ENCODE results near the gene GALNT10. TPM values are rescaled to one million over a fixed set of nuclear protein-coding genes. Genes with fewer than 3 reads are reported as not detected.
A peak's percentile ranks its signal among the peaks of the same experiment; 100 is the strongest.

The GALNT10 gene
- total and polyA plus RNA-seq, 3 donors from 2014 or later: 15.7 to 19.3 (median 17.2) TPM

DNA sequence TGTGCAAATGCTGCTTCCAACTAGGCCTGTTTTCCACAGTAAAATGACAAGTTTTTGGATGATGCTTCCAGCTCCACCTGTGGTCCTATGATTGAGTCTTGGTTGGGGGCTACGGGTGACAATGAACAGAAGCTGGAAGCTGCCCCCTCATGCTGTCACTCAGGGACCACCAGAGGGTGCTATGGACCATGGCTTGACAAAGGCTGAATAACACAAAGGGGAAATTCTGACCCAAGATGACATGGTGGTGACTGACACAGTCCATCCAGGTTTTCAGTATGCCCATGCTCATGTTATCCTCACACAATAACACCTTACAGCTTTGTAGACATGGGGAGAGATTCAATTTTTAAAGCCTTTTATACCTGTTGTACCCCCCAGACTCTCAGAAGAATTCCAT is 231.3 kb downstream of the GALNT10 start:
- TF ChIP-seq, protein P1, sequence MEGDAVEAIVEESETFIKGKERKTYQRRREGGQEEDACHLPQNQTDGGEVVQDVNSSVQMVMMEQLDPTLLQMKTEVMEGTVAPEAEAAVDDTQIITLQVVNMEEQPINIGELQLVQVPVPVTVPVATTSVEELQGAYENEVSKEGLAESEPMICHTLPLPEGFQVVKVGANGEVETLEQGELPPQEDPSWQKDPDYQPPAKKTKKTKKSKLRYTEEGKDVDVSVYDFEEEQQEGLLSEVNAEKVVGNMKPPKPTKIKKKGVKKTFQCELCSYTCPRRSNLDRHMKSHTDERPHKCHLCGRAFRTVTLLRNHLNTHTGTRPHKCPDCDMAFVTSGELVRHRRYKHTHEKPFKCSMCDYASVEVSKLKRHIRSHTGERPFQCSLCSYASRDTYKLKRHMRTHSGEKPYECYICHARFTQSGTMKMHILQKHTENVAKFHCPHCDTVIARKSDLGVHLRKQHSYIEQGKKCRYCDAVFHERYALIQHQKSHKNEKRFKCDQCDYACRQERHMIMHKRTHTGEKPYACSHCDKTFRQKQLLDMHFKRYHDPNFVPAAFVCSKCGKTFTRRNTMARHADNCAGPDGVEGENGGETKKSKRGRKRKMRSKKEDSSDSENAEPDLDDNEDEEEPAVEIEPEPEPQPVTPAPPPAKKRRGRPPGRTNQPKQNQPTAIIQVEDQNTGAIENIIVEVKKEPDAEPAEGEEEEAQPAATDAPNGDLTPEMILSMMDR (IDR thresholded peaks at IDR 0.05): peak in 1 of 3 experiments; percentile 9
- no peak for TF ChIP-seq POLR2A (IDR thresholded peaks at IDR 0.05)
- Histone ChIP-seq H3K27me3 (no peaks in the 10 kb centered on the region), H3K4me1 (peaks cover 2% of the 10 kb centered on the region), H3K36me3 (ENCODE audit: low read depth, missing control alignments) (no peaks in the 10 kb centered on the region), H3K27ac (no peak overlapping the region), H3K9me3 (no peaks in the 10 kb centered on the region), H3K4me3 (no peak overlapping the region)
- intact Hi-C loops (cut with DNase I; ENCODE audit: low total_unique reads): no loop called here
- 80 to 87% methylated on average over 1 of the region's 1 CpG for WGBS, 2 donors
- DNase-seq: no peak

DNA sequence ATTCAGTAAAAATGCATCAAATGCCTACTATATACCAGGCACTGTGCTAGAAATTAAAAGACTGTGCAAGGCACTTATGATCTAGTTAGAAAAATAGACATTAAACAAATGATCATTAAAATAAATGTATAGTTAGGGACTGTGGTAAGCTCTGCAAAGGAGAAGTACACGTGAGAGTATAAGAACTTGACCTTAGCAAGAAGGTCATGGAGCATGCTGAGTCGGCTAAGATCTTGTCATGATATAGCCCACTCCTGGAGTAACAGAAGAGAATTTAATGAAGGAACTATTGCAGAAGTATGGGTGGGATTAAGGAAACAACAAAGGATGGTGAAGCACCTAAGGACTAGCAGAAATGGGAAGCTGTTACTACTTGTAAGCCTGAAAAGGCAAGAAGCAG is 231.8 kb downstream of the GALNT10 start:
- intact Hi-C loops (cut with DNase I; ENCODE audit: low total_unique reads): no loop called here
- Histone ChIP-seq H3K27me3 (no peaks in the 10 kb centered on the region), H3K4me3 (no peak overlapping the region), H3K9me3 (no peaks in the 10 kb centered on the region), H3K4me1 (peaks cover 2% of the 10 kb centered on the region), H3K36me3 (ENCODE audit: low read depth, missing control alignments) (no peaks in the 10 kb centered on the region), H3K27ac (no peak overlapping the region)
- TF ChIP-seq, protein P1 (IDR thresholded peaks at IDR 0.05): no peak
- TF ChIP-seq POLR2A (IDR thresholded peaks at IDR 0.05): no peak
- no peak for DNase-seq
- WGBS, 2 donors: 69 to 82% methylated on average over 2 of the region's 2 CpGs

DNA sequence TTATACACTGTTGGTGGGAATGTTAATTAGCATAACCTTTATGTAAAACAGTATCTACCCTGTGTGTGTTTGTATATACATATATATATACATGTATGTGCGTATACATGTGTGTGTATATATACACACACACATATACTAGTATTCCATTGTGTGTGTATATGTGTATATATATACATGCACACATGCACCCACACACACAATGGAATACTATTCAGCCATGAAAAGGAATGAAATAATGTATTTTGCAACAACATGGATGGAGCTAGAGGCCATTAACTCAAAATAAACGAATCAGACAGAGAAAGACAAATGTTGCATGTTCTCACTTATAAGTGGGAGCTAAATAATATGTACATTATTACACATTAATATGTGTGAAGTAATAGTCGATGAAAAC is 237.7 kb downstream of the GALNT10 start:
- 95 to 97% methylated on average over 3 of the region's 3 CpGs for WGBS, 2 donors
- intact Hi-C loops (cut with DNase I; ENCODE audit: low total_unique reads): no loop called here
- Histone ChIP-seq H3K27me3 (no peaks in the 10 kb centered on the region), H3K4me3 (no peak overlapping the region), H3K4me1 (no peaks in the 10 kb centered on the region), H3K27ac (no peak overlapping the region), H3K9me3 (no peaks in the 10 kb centered on the region), H3K36me3 (ENCODE audit: low read depth, missing control alignments) (no peaks in the 10 kb centered on the region)
- TF ChIP-seq, protein P1 (IDR thresholded peaks at IDR 0.05): no peak
- TF ChIP-seq POLR2A (IDR thresholded peaks at IDR 0.05): no peak
- DNase-seq: no peak

DNA sequence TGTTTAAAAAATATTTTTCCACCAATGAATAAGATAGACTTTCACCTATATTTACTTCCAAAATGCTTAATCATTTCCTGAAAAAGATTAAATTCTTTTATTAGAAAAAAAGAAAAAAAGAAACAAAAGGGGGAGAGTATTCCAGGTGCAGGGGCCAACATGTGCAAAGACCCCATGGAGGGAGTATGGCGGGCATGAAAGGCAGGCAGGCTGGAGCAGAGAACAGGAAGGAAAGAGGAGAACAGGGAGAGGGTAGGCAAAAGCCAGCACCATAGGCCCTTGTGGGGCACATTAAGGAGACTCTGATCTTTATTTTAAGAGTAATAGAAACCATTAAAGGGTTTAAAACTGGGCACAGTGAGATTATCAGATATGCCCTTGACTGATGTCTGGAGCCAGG is 238.8 kb downstream of the GALNT10 start:
- intact Hi-C loops (cut with DNase I; ENCODE audit: low total_unique reads): no loop called here
- 86 to 98% methylated on average over 1 of the region's 1 CpG for WGBS, 2 donors
- H3K4me3 ChIP-seq: no peak overlapping the region
- no peak for TF ChIP-seq POLR2A (IDR thresholded peaks at IDR 0.05)
- TF ChIP-seq, protein P1 (IDR thresholded peaks at IDR 0.05): no peak
- no peak for DNase-seq
- no peaks in the 10 kb centered on the region for H3K36me3 ChIP-seq (ENCODE audit: low read depth, missing control alignments)
- no peaks in the 10 kb centered on the region for H3K27me3 ChIP-seq
- no peak overlapping the region for H3K27ac ChIP-seq
- no peaks in the 10 kb centered on the region for H3K4me1 ChIP-seq
- no peaks in the 10 kb centered on the region for H3K9me3 ChIP-seq

DNA sequence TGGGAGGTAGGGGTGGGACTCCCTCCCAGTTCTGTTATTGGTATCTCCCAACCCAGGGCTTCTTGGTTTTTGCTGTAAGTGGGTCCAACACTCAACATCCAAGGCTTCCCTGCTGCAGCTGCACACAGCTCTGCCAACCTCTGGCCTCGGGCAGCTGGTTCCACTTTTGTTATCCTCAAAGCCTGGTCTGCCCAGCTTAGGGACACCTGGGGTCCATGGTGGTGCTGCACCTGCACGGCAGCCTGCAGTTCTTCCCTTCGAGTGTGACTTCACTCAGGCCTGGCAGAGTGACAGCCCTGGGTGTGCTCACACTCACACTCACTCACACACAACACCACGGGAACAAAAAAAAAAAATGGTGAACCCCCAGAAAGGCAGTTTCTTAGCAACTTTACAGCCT is 239.9 kb downstream of the GALNT10 start:
- Histone ChIP-seq H3K36me3 (ENCODE audit: low read depth, missing control alignments) (no peaks in the 10 kb centered on the region), H3K27ac (no peak overlapping the region), H3K4me3 (no peak overlapping the region), H3K4me1 (no peaks in the 10 kb centered on the region), H3K27me3 (no peaks in the 10 kb centered on the region), H3K9me3 (no peaks in the 10 kb centered on the region)
- intact Hi-C loops (cut with DNase I; ENCODE audit: low total_unique reads): no loop called here
- 85 to 88% methylated on average over 4 of the region's 4 CpGs for WGBS, 2 donors
- no peak for TF ChIP-seq POLR2A (IDR thresholded peaks at IDR 0.05)
- TF ChIP-seq, protein P1 (IDR thresholded peaks at IDR 0.05): no peak
- no peak for DNase-seq
